CD14-positive monocyte (primary cell): Measurements from ENCODE around the gene TGFBRAP1. TPM values are rescaled to one million over a fixed set of nuclear protein-coding genes. Genes with fewer than 3 reads are reported as not detected.

Experiments used
- DNase-seq, 3 donors: peaks; one replicate each; pipeline ENCODE4 v3.0.0-alpha.2; 2011 to 2022
- H2AFZ ChIP-seq: 2 replicates; pipeline ENCODE4 v1.6.0; 2012; ENCODE audit warnings: mild to moderate bottlenecking, low read depth, low read length, inconsistent platforms; ENCODE audit not compliant: insufficient read depth, poor library complexity, severe bottlenecking
- H3K27ac ChIP-seq, 2 donors: 1 replicate in 1 of 2; 2 replicates in 1 of 2; pipeline ENCODE4 v1.5.1; 2012 to 2013; ENCODE audit warnings: low read length in 2 of 2, control low read depth in 1 of 2, inconsistent platforms in 1 of 2, low read depth in 1 of 2, mild to moderate bottlenecking in 1 of 2
- H3K27me3 ChIP-seq, 2 donors: one replicate each; pipeline versions ENCODE4 v1.6.0 to v1.6.1; 2011 to 2013; ENCODE audit warnings: low read length in 2 of 2; ENCODE audit not compliant: control insufficient read depth in 2 of 2, insufficient read depth in 2 of 2
- H3K36me3 ChIP-seq, 2 donors: replicated peaks in 1 of 2; 1 replicate in 1 of 2; 2 replicates in 1 of 2; pipeline versions ENCODE4 v1.5.1 to v1.6.1; 2012 to 2013; ENCODE audit warnings: low read length in 2 of 2, control low read depth in 1 of 2, inconsistent platforms in 1 of 2, mild to moderate bottlenecking in 1 of 2; ENCODE audit not compliant: insufficient read depth in 2 of 2, control insufficient read depth in 1 of 2
- H3K4me1 ChIP-seq, 2 donors: 1 replicate in 1 of 2; 2 replicates in 1 of 2; pipeline versions ENCODE4 v1.5.1 to v1.6.1; 2012 to 2013; ENCODE audit warnings: low read length in 2 of 2, control low read depth in 1 of 2, inconsistent platforms in 1 of 2, mild to moderate bottlenecking in 1 of 2, moderate library complexity in 1 of 2; ENCODE audit not compliant: insufficient read depth in 2 of 2, control insufficient read depth in 1 of 2
- H3K4me2 ChIP-seq: replicated peaks from 2 replicates; pipeline ENCODE3; 2012; ENCODE audit warnings: low read length, moderate library complexity, mild to moderate bottlenecking; ENCODE audit not compliant: poor library complexity, severe bottlenecking; ENCODE audit errors: extremely low read depth
- H3K4me3 ChIP-seq, 3 experiments: fragments of 200-600 bp in 1 of 3; sonication (generic) in 1 of 3; replicated peaks in 1 of 3; 1 replicate in 2 of 3; 2 replicates in 1 of 3; pipeline ENCODE4 v1.5.1; 2011 to 2013; ENCODE audit warnings: low read length in 3 of 3, mild to moderate bottlenecking in 3 of 3, control low read depth in 2 of 3, low read depth in 2 of 3, inconsistent platforms in 1 of 3, moderate library complexity in 1 of 3
- H3K79me2 ChIP-seq: 2 replicates; pipeline ENCODE4 v1.6.0; 2012; ENCODE audit warnings: mild to moderate bottlenecking, control low read depth, inconsistent platforms, low read length, moderate library complexity; ENCODE audit not compliant: insufficient read depth
- H3K9ac ChIP-seq: 2 replicates; pipeline ENCODE4 v1.6.0; 2017; ENCODE audit warnings: low read length, mild to moderate bottlenecking; ENCODE audit not compliant: insufficient read depth, poor library complexity, severe bottlenecking
- H3K9me3 ChIP-seq, 2 donors: replicated peaks in 1 of 2; 1 replicate in 1 of 2; 2 replicates in 1 of 2; pipeline versions ENCODE4 v1.5.1 to v1.6.1; 2012 to 2013; ENCODE audit warnings: low read length in 2 of 2, control low read depth in 1 of 2; ENCODE audit not compliant: control insufficient read depth in 1 of 2, insufficient read depth in 1 of 2
- H4K20me1 ChIP-seq: 2 replicates; pipeline ENCODE4 v1.6.0; 2012; ENCODE audit warnings: mild to moderate bottlenecking, low read length, control low read depth, moderate library complexity; ENCODE audit not compliant: insufficient read depth
- H3K27ac Mint-ChIP-seq, 7 donors: one replicate each; pipeline ENCODE4 v1.8.0; 2020; ENCODE audit warnings: mild to moderate bottlenecking in 7 of 7, mixed read lengths in 7 of 7, moderate library complexity in 6 of 7, inconsistent platforms in 2 of 7
- H3K27me3 Mint-ChIP-seq, 3 donors: one replicate each; pipeline ENCODE4 v1.8.0; 2021 to 2022; ENCODE audit warnings: low read depth in 3 of 3, mild to moderate bottlenecking in 3 of 3, mixed read lengths in 3 of 3, moderate library complexity in 3 of 3, inconsistent platforms in 1 of 3
- H3K36me3 Mint-ChIP-seq, 2 donors: one replicate each; pipeline ENCODE4 v1.8.0; 2020; ENCODE audit warnings: mixed read lengths in 2 of 2, inconsistent platforms in 1 of 2, mild to moderate bottlenecking in 1 of 2
- H3K4me1 Mint-ChIP-seq: one replicate; pipeline ENCODE4 v1.8.0; 2020; ENCODE audit warnings: mild to moderate bottlenecking, mixed read lengths
- H3K4me3 Mint-ChIP-seq, 2 donors: one replicate each; pipeline ENCODE4 v1.8.0; 2020; ENCODE audit warnings: mild to moderate bottlenecking in 2 of 2, mixed read lengths in 2 of 2, moderate library complexity in 1 of 2
- H3K9me3 Mint-ChIP-seq, 7 donors: one replicate each; pipeline ENCODE4 v1.8.0; 2020 to 2022; ENCODE audit warnings: mixed read lengths in 7 of 7, mild to moderate bottlenecking in 6 of 7, moderate library complexity in 6 of 7, inconsistent platforms in 2 of 7
- CTCF ChIP-seq: fragments of 200-600 bp; IDR thresholded peaks from one replicate; pipeline ENCODE4 v1.8.0; 2022; ENCODE audit warnings: antibody characterized with exemption, mild to moderate bottlenecking
- WGBS: methylation state at CpG from one replicate; pipeline ENCODE4 v1.1.5; 2013; ENCODE audit warnings: missing lambda C conversion rate; ENCODE audit not compliant: insufficient coverage; 5-methylcytosine and 5-hydroxymethylcytosine counted together
- intact Hi-C, 2 donors: fragments of 100-400 bp; cut with micrococcal nuclease; formaldehyde crosslinking; loops; one replicate each; pipeline versions ENCODE4 v1.15.0 to v1.15.1; 2023
- polyA plus RNA-seq, 3 donors: library from polyadenylated mRNA; depleted of rRNA in 1 of 3; unstranded in 2 of 3; stranded (reverse) in 1 of 3; fragments of 300-500 nt in 2 of 3; fragments of >200 nt in 1 of 3; fragmentation: Illumina TruSeq in 2 of 3; gene quantifications; 1 replicate in 2 of 3; 2 replicates in 1 of 3; pipeline ENCODE4 v1.2.3, GENCODE V29; 2012 to 2021

The TGFBRAP1 gene
- polyA plus RNA-seq, 3 donors, result 10.0 to 10.5 (median 10.2) TPM

DNA sequence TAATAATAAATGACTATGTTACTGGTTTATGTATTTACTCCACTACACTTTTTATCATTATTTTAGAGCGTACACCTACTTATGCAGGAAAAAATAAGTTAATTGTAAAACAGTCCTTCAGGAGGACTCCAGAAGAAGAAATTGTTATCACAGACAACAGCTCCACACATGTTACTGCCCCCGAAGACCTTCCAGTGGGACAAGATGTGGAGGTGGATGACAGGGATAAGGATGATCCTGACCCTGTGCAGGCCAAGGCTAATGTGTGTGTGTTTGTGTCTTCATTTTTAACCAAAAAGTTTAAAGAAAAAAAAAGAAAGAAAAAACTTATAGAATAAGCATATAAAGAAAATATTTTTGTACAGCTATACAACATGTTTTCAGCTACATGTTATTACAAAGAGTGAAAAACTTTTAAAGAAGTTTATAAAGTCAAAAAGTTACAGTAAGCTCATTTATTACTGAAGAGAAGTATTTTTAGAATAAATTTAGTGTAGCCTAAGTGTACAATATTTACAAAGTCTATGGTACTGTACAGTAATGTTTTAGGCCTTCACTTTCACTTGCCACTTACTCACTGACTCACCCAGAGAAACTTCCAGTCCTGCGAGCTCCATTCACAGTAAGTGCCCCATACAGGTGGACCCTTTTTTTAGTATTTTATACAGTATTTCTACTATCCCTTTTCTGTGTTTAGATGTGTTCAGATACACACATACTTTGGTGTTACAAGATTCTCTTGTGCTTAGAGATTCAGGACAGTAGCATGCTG lies 7.5 kb downstream of the TGFBRAP1 start:
- Histone ChIP-seq H3K36me3 (peaks cover 0 to 18% of the 10 kb centered on the region in 2 donors), H3K4me2 (no peak overlapping the region), H4K20me1 (peaks cover 56% of the 10 kb centered on the region), H2AFZ (no peak overlapping the region), H3K9ac (no peak overlapping the region), H3K27me3 (no peaks in the 10 kb centered on the region), H3K4me3 (no peak overlapping the region), H3K4me1 (peaks cover 21 to 27% of the 10 kb centered on the region in 2 donors), H3K79me2 (peaks cover 92% of the 10 kb centered on the region), H3K27ac (no peak overlapping the region), H3K9me3 (no peaks in the 10 kb centered on the region)
- DNase-seq, result no peak
- Mint-ChIP-seq H3K36me3 (peaks cover 5 to 16% of the 10 kb centered on the region in 2 donors), H3K27ac (no peak overlapping the region), H3K9me3 (no peaks in the 10 kb centered on the region), H3K4me1 (peaks cover 33% of the 10 kb centered on the region), H3K4me3 (no peak overlapping the region), H3K27me3 (no peaks in the 10 kb centered on the region)
- WGBS, result no CpG with 5 or more reads among the region's 3 CpGs
- intact Hi-C loops, result no loop called here
- TF ChIP-seq CTCF, result no peak

GRCh38 chr2:105320651-105321215 lies 8.8 kb downstream of the TGFBRAP1 start:
- H3K27ac Mint-ChIP-seq, result no peak overlapping the region
- H3K4me3 Mint-ChIP-seq, result no peak overlapping the region
- peaks cover 5 to 16% of the 10 kb centered on the region in 2 donors for H3K36me3 Mint-ChIP-seq
- H3K4me1 Mint-ChIP-seq, result peaks cover 29% of the 10 kb centered on the region
- no peak for DNase-seq
- 100% methylated on average over 3 of the region's 7 CpGs for WGBS
- no peak overlapping the region for H3K27ac ChIP-seq
- H3K4me1 ChIP-seq, result peaks cover 21 to 27% of the 10 kb centered on the region in 2 donors
- H2AFZ ChIP-seq, result no peak overlapping the region
- TF ChIP-seq CTCF, result no peak
- intact Hi-C loops, result no loop called here
- H4K20me1 ChIP-seq, result peaks cover 58% of the 10 kb centered on the region
- H3K27me3 Mint-ChIP-seq, result no peaks in the 10 kb centered on the region
- H3K79me2 ChIP-seq, result peaks cover 92% of the 10 kb centered on the region
- H3K27me3 ChIP-seq, result no peaks in the 10 kb centered on the region
- H3K9me3 ChIP-seq, result no peaks in the 10 kb centered on the region
- H3K4me3 ChIP-seq, result no peak overlapping the region
- H3K9me3 Mint-ChIP-seq, result no peaks in the 10 kb centered on the region
- no peak overlapping the region for H3K4me2 ChIP-seq
- H3K36me3 ChIP-seq, result peaks cover 0 to 18% of the 10 kb centered on the region in 2 donors
- H3K9ac ChIP-seq, result no peak overlapping the region
